MM.1S (cell line): ENCODE data around the gene IRF2BPL.

Source experiments
- CTCF ChIP-seq: fragments of 300-600 bp; sonication (generic); IDR thresholded peaks from 2 replicates; pipeline ENCODE4 v1.5.1; 2016; ENCODE audit warnings: antibody characterized with exemption, low read length, mixed read lengths
- EZH2 ChIP-seq: fragments of 300-600 bp; sonication (generic); optimal IDR thresholded peaks from 2 replicates; pipeline ENCODE3; 2017; ENCODE audit warnings: low read depth, mild to moderate bottlenecking, antibody characterized with exemption, low read length, mixed read lengths

GRCh38 chr14:77006132-77006531 lies 22.4 kb downstream of the IRF2BPL start:
- no peak for TF ChIP-seq CTCF
- TF ChIP-seq EZH2: no peak
